GM13977 (cell line): ENCODE results near the gene GPBP1.
"Not testable (repeated sequence)": the region's sequence is repeated elsewhere in the genome, so short reads cannot be mapped to it uniquely, and the experiment has no call there.

Experiments used
- DNase-seq: peaks from one replicate; pipeline ENCODE4 v3.0.0; 2012; ENCODE audit warnings: low spot score
- CTCF ChIP-seq: IDR thresholded peaks from 2 replicates; pipeline ENCODE4 v1.5.1; 2012; ENCODE audit warnings: mild to moderate bottlenecking, control low read depth; ENCODE audit not compliant: insufficient read depth; ENCODE audit errors: extremely low read depth, missing control alignments
- in situ Hi-C: fragments of 300-500 bp; cut with MboI; formaldehyde crosslinking; loops from one replicate; pipeline ENCODE4 v1.12.0; 2022; ENCODE audit warnings: low sequenced_read_pairs, low pct_unique_long_range_greater_than_20kb, mixed read lengths, inconsistent platforms; ENCODE audit not compliant: unreplicated experiment

The GPBP1 gene

GRCh38 chr5:57157131-57157530, 16.7 kb upstream of the GPBP1 start:
- in situ Hi-C loops = no loop called here

GRCh38 chr5:57157666-57158065, 16.2 kb upstream of the GPBP1 start:
- in situ Hi-C loops = no loop called here
- no peak for TF ChIP-seq CTCF
- DNase-seq = no peak

More at GRCh38 chr5:57157131-57157530, 16.7 kb upstream of the GPBP1 start:
- no peak for DNase-seq
- TF ChIP-seq CTCF = no peak

GRCh38 chr5:57163553-57164006, 10.3 kb upstream of the GPBP1 start:
- in situ Hi-C loops = no loop called here
- TF ChIP-seq CTCF = no peak
- no peak for DNase-seq

- no peak for TF ChIP-seq CTCF
- in situ Hi-C loops = no loop called here
- DNase-seq = no peak
Measured at GRCh38 chr5:57164124-57164523, 9.7 kb upstream of the GPBP1 start.

GRCh38 chr5:57165171-57165570, 8.7 kb upstream of the GPBP1 start:
- DNase-seq, in situ Hi-C loops: not testable (repeated sequence)

GRCh38 chr5:57166276-57166675, 7.6 kb upstream of the GPBP1 start:
- no peak for DNase-seq
- no peak for TF ChIP-seq CTCF
- in situ Hi-C loops = no loop called here

- no peak for DNase-seq
- in situ Hi-C loops = no loop called here
- TF ChIP-seq CTCF = no peak
Measured at GRCh38 chr5:57167201-57167600, 6.7 kb upstream of the GPBP1 start.

- in situ Hi-C loops, DNase-seq: not testable (repeated sequence)
Measured at GRCh38 chr5:57170116-57170515, 3.7 kb upstream of the GPBP1 start.
